Adrenal gland (tissue), 5 donors: ENCODE data around the gene CBLC.

Experiments used
- CTCF ChIP-seq, 6 experiments: fragments of 450-650 bp in 4 of 6; fragments of 200-600 bp in 2 of 6; sonication (generic) in 1 of 6; IDR thresholded peaks; 1 replicate in 5 of 6; 2 replicates in 1 of 6; pipeline versions ENCODE4 v1.5.1 to v1.8.0; 2016 to 2021; ENCODE audit warnings: antibody characterized with exemption in 6 of 6, mild to moderate bottlenecking in 2 of 6, moderate library complexity in 1 of 6
- POLR2A ChIP-seq, 2 donors: fragments of 450-650 bp; IDR thresholded peaks; one replicate each; pipeline ENCODE4 v1.6.1; 2017; ENCODE audit warnings: antibody characterized with exemption in 2 of 2, mild to moderate bottlenecking in 2 of 2, moderate library complexity in 1 of 2
- donor health status: DM: no; HTN: no; CAD: no.

DNA sequence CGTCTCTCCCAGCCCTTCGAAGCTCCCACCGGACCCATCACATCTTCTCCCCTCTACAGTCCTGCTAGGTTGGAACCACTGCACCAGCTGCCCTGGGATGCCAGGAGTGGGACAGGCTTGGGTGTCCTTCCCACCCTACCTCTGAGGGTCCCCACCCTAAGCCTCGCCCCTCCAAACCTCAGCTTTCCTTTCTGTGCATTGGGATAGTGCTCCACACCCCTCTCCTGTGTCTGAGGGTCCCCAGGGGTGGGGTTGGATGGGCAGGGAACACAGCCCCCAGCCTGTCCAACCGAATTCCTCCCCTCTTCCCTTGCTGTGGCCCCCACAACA, 31.1 kb upstream of the CBLC start:
- TF ChIP-seq CTCF (IDR thresholded peaks at IDR 0.05) = no peak
- TF ChIP-seq POLR2A (IDR thresholded peaks at IDR 0.05) = no peak
